Liver (tissue), 3 donors: ENCODE measurements around the gene RIMBP2.

Experiments used
- EGR1 ChIP-seq, 2 donors: IDR thresholded peaks; 2 replicates each; pipeline ENCODE4 v1.6.1; 2016 to 2018; ENCODE audit warnings: antibody characterized with exemption in 2 of 2, low read depth in 2 of 2
- SP1 ChIP-seq: IDR thresholded peaks from 2 replicates; pipeline ENCODE4 v1.6.1; 2018; ENCODE audit warnings: antibody characterized with exemption, mild to moderate bottlenecking
- TF ChIP-seq, protein P1 (sequence below): fragments of 150-350 bp; IDR thresholded peaks from 2 replicates; pipeline ENCODE4 v1.5.1; 2017; ENCODE audit warnings: improper control_type of control experiment, low read depth, low read length; ENCODE audit not compliant: missing input control
- donor health status: healthy.
- donor health status: healthy.

DNA sequence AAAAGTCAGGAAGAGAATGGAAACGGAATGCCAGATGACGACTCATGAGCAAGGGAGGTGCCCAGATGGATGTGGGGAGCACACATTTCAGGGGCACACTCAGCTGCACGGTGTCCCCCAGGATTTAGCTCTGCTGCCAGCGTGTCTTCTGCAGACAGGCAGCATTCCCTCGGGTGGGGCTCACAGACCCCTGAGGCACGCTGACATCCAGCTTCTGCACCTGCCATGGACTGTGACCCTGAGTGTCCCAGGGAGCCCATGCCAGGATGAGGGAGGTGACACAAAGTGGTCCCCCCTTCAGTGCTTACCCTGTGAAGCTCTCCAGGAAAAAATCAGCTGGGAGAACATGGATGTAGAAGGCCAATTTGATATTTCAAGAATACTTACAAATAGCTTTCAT, 294.2 kb downstream of the RIMBP2 start:
- TF ChIP-seq EGR1 (IDR thresholded peaks at IDR 0.05; ENCODE audit: low read depth in 2 of 2) (no peak), SP1 (no peak)
- TF ChIP-seq, protein P1, sequence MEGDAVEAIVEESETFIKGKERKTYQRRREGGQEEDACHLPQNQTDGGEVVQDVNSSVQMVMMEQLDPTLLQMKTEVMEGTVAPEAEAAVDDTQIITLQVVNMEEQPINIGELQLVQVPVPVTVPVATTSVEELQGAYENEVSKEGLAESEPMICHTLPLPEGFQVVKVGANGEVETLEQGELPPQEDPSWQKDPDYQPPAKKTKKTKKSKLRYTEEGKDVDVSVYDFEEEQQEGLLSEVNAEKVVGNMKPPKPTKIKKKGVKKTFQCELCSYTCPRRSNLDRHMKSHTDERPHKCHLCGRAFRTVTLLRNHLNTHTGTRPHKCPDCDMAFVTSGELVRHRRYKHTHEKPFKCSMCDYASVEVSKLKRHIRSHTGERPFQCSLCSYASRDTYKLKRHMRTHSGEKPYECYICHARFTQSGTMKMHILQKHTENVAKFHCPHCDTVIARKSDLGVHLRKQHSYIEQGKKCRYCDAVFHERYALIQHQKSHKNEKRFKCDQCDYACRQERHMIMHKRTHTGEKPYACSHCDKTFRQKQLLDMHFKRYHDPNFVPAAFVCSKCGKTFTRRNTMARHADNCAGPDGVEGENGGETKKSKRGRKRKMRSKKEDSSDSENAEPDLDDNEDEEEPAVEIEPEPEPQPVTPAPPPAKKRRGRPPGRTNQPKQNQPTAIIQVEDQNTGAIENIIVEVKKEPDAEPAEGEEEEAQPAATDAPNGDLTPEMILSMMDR: no peak
